IPS DF 19.7 (cell line): ENCODE measurements around the gene SYT13.
"Not testable (repeated sequence)": the region's sequence is repeated elsewhere in the genome, so short reads cannot be mapped to it uniquely, and the experiment has no call there.

Experiments
- DNase-seq: peaks from one replicate; pipeline ENCODE4 v3.0.0-alpha.2; 2013; ENCODE audit warnings: low read depth, low spot score

SYT13 gene

GRCh38 chr11:45274206-45274605 lies 11.9 kb downstream of the SYT13 start:
- no peak for DNase-seq

- no peak for DNase-seq
Measured at GRCh38 chr11:45273509-45273908, 12.6 kb downstream of the SYT13 start.

GRCh38 chr11:45272701-45273100 lies 13.4 kb downstream of the SYT13 start:
- DNase-seq, result no peak

GRCh38 chr11:45270946-45271716 lies 15.0 kb downstream of the SYT13 start:
- no peak for DNase-seq

- no peak for DNase-seq
Measured at GRCh38 chr11:45269678-45270077, 16.5 kb downstream of the SYT13 start.

GRCh38 chr11:45267652-45268299 lies 18.4 kb downstream of the SYT13 start:
- DNase-seq, result no peak

- DNase-seq, result no peak
Measured at GRCh38 chr11:45267052-45267451, 19.1 kb downstream of the SYT13 start.

GRCh38 chr11:45266676-45267020 lies 19.5 kb downstream of the SYT13 start:
- no peak for DNase-seq

- DNase-seq, result no peak
Measured at GRCh38 chr11:45265969-45266675, 20.0 kb downstream of the SYT13 start.

- DNase-seq, result no peak
Measured at GRCh38 chr11:45264839-45265515, 21.2 kb downstream of the SYT13 start.

GRCh38 chr11:45263773-45264172 lies 22.4 kb downstream of the SYT13 start:
- no peak for DNase-seq

GRCh38 chr11:45262900-45263299 lies 23.2 kb downstream of the SYT13 start:
- no peak for DNase-seq

GRCh38 chr11:45260071-45260470 lies 26.1 kb downstream of the SYT13 start:
- DNase-seq, result no peak

- DNase-seq, result no peak
Measured at GRCh38 chr11:45259592-45259991, 26.5 kb downstream of the SYT13 start.

- no peak for DNase-seq
Measured at GRCh38 chr11:45258982-45259530, 27.1 kb downstream of the SYT13 start.

- DNase-seq, result no peak
Measured at GRCh38 chr11:45254070-45254469, 32.1 kb downstream of the SYT13 start.

- DNase-seq, result no peak
Measured at GRCh38 chr11:45253640-45254039, 32.5 kb downstream of the SYT13 start.

- DNase-seq, result no peak
Measured at GRCh38 chr11:45252877-45253276, 33.3 kb downstream of the SYT13 start.

GRCh38 chr11:45252134-45252856 lies 33.8 kb downstream of the SYT13 start:
- no peak for DNase-seq

- no peak for DNase-seq
Measured at GRCh38 chr11:45250035-45250718, 36.0 kb downstream of the SYT13 start.

- DNase-seq, result not testable (repeated sequence)
Measured at GRCh38 chr11:45249372-45249771, 36.8 kb downstream of the SYT13 start.
